SK-N-SH treated with all-trans-retinoic acid at 6 μM for 48 hours (cell line): Measurements from ENCODE around the gene SERPING1.

Experiments
- CSDC2 ChIP-seq: fragments of 250-450 bp; sonication (Bioruptor Pico); IDR thresholded peaks from 2 replicates; pipeline ENCODE4 v1.5.0; 2020; ENCODE audit warnings: mild to moderate bottlenecking, moderate library complexity
- CSRNP3 ChIP-seq: fragments of 250-450 bp; sonication (Bioruptor Pico); IDR thresholded peaks from 2 replicates; pipeline ENCODE4 v1.5.1; 2021; ENCODE audit warnings: mild to moderate bottlenecking, moderate library complexity
- ISL1 ChIP-seq: fragments of 250-450 bp; sonication (Bioruptor Pico); IDR thresholded peaks from 2 replicates; pipeline ENCODE4 v2.1.2; 2022; ENCODE audit warnings: mild to moderate bottlenecking, moderate library complexity
- RARB ChIP-seq: fragments of 250-450 bp; sonication (Bioruptor Pico); IDR thresholded peaks from 2 replicates; pipeline ENCODE4 v1.8.0; 2021; ENCODE audit warnings: mild to moderate bottlenecking, moderate library complexity
- SNAI2 ChIP-seq: fragments of 250-450 bp; sonication (Bioruptor Pico); IDR thresholded peaks from 2 replicates; pipeline ENCODE4 v1.5.0; 2020; ENCODE audit warnings: mild to moderate bottlenecking, moderate library complexity
- TCF4 ChIP-seq: fragments of 250-450 bp; sonication (Bioruptor Pico); IDR thresholded peaks from 2 replicates; pipeline ENCODE4 v1.8.0; 2021; ENCODE audit warnings: mild to moderate bottlenecking, moderate library complexity, borderline replicate concordance
- TSHZ2 ChIP-seq: fragments of 250-450 bp; sonication (Bioruptor Pico); IDR thresholded peaks from 2 replicates; pipeline ENCODE4 v1.5.0; 2020; ENCODE audit warnings: mild to moderate bottlenecking, moderate library complexity
- ZFP30 ChIP-seq: fragments of 450-650 bp; formaldehyde crosslinking; IDR thresholded peaks from 2 replicates; pipeline ENCODE4 v1.5.0; 2022; ENCODE audit warnings: mild to moderate bottlenecking, moderate library complexity
- ZNF565 ChIP-seq: fragments of 450-650 bp; formaldehyde crosslinking; conservative IDR thresholded peaks from 2 replicates; pipeline ENCODE4 v1.5.0; 2020; ENCODE audit warnings: low read depth, mild to moderate bottlenecking, moderate library complexity

GRCh38 chr11:57641011-57641807, 43.7 kb downstream of the SERPING1 start:
- TF ChIP-seq CSDC2 (CRISPR knock-in tag) (no peak), ISL1 (CRISPR knock-in tag) (no peak), SNAI2 (CRISPR knock-in tag) (no peak), ZFP30 (CRISPR knock-in tag) (no peak), ZNF565 (CRISPR knock-in tag) (no peak), TSHZ2 (CRISPR knock-in tag) (no peak), TCF4 (CRISPR knock-in tag) (no peak), RARB (no peak), CSRNP3 (CRISPR knock-in tag) (no peak)
